Smooth muscle cell (in vitro differentiated cells): ENCODE data around the gene RTL10. TPM values are rescaled to one million over a fixed set of nuclear protein-coding genes. Genes with fewer than 3 reads are reported as not detected.

Source experiments
- DNase-seq: peaks from one replicate; lab custom pipeline; 2025; ENCODE audit not compliant: unreplicated experiment; lab: John Stamatoyannopoulos, UW
- H2AFZ ChIP-seq: fragments of 200-600 bp; sonication (generic); 2 replicates; pipeline ENCODE4 v1.6.0; 2016; ENCODE audit warnings: antibody characterized with exemption, low read depth, mild to moderate bottlenecking
- H3F3A ChIP-seq: fragments of 200-600 bp; sonication (generic); 2 replicates; pipeline ENCODE4 v1.6.0; 2017; ENCODE audit warnings: antibody characterized with exemption, low read depth
- H3K27ac ChIP-seq: fragments of 200-600 bp; sonication (generic); 2 replicates; pipeline ENCODE4 v1.5.1; 2016; ENCODE audit warnings: low read depth, mild to moderate bottlenecking
- H3K27me3 ChIP-seq: fragments of 200-600 bp; sonication (generic); 2 replicates; pipeline ENCODE4 v1.6.1; 2016; ENCODE audit warnings: low read depth, mild to moderate bottlenecking
- H3K36me3 ChIP-seq: fragments of 200-600 bp; sonication (generic); 2 replicates; pipeline ENCODE4 v1.5.1; 2016; ENCODE audit warnings: low read depth
- H3K4me1 ChIP-seq: fragments of 200-600 bp; sonication (generic); 2 replicates; pipeline ENCODE4 v1.5.1; 2016; ENCODE audit warnings: low read depth
- H3K4me2 ChIP-seq: fragments of 200-600 bp; sonication (generic); 2 replicates; pipeline ENCODE4 v1.6.0; 2016; ENCODE audit warnings: mild to moderate bottlenecking
- H3K4me3 ChIP-seq: fragments of 200-600 bp; sonication (generic); 2 replicates; pipeline ENCODE4 v1.5.1; 2016; ENCODE audit warnings: mild to moderate bottlenecking
- H3K79me2 ChIP-seq: fragments of 200-600 bp; sonication (generic); 2 replicates; pipeline ENCODE4 v1.6.0; 2016; ENCODE audit warnings: low read depth, mild to moderate bottlenecking
- H3K9ac ChIP-seq: fragments of 200-600 bp; sonication (generic); 2 replicates; pipeline ENCODE4 v1.6.0; 2016; ENCODE audit warnings: low read depth
- H3K9me3 ChIP-seq: fragments of 200-600 bp; sonication (generic); replicated peaks from 2 replicates; pipeline ENCODE4 v1.5.1; 2016; ENCODE audit warnings: low read depth
- H4K20me1 ChIP-seq: fragments of 200-600 bp; sonication (generic); 2 replicates; pipeline ENCODE4 v1.6.0; 2016; ENCODE audit warnings: low read depth
- WGBS: methylation state at CpG from one replicate; pipeline ENCODE4 v1.1.7; 2016; ENCODE audit warnings: low lambda C conversion rate; 5-methylcytosine and 5-hydroxymethylcytosine counted together
- polyA plus RNA-seq: library from polyadenylated mRNA; unstranded; fragments of >200 nt; fragmentation: Nextera tagmentation; extraction: Ambion mirVana; gene quantifications from 2 replicates; pipeline ENCODE4 v1.2.1, GENCODE V29; 2016
- total RNA-seq: library from RNA; depleted of rRNA; stranded (reverse); fragments of >200 nt; gene quantifications from 2 replicates; pipeline ENCODE4 v1.2.3, GENCODE V29; 2014
- TF ChIP-seq, protein P1 (sequence below): fragments of 200-600 bp; sonication (generic); IDR thresholded peaks from 2 replicates; pipeline ENCODE4 v1.5.1; 2017; ENCODE audit warnings: borderline replicate concordance, mild to moderate bottlenecking, antibody characterized with exemption; ENCODE audit not compliant: insufficient read depth, poor library complexity, severe bottlenecking

The RTL10 gene
- total and polyA plus RNA-seq, 2 experiments from 2014 or later = 3.8 to 7.5 TPM

DNA sequence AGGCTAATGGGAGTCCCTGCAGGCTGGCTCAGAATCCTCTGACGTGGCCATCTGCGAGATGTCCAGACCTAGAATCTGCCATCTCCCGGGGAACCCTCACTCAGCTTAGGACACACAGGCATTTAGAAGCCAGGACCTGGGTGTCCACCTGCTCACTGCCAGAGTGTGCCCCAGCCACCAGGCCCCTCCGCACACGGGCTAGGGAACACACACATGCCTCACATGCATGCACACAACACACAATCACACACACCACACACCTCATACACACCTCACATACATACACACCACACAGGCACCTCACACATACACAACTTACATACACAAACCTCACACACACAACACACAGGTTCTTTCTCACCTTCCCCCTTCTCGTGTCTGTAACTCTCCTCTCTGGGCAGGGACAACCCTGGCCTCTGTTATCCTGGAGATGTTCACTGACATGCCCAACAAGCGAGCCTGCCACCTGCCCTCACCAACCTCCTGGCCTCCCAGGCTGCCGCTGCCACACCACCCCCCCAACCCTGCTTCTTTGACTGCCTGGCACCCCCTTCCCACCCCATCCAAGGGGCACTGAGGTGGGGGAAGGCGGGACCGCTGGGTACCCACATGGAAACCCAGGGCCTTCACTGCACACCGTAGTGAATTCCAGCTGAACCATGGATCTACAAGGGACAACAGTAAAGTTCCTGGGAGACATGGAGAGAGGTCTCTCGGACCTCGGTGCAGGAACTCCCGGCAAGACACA, 38.1 kb downstream of the RTL10 start:
- Histone ChIP-seq H3K9me3 (no peaks in the 10 kb centered on the region), H3F3A (no peaks in the 10 kb centered on the region), H2AFZ (no peak overlapping the region), H3K36me3 (no peaks in the 10 kb centered on the region), H4K20me1 (no peaks in the 10 kb centered on the region), H3K4me1 (no peaks in the 10 kb centered on the region), H3K27me3 (no peaks in the 10 kb centered on the region), H3K4me3 (no peak overlapping the region), H3K79me2 (no peaks in the 10 kb centered on the region), H3K9ac (no peak overlapping the region), H3K27ac (no peak overlapping the region), H3K4me2 (no peak overlapping the region)
- 96% methylated on average over 11 of the region's 14 CpGs for WGBS
- no peak for DNase-seq
- TF ChIP-seq, protein P1, sequence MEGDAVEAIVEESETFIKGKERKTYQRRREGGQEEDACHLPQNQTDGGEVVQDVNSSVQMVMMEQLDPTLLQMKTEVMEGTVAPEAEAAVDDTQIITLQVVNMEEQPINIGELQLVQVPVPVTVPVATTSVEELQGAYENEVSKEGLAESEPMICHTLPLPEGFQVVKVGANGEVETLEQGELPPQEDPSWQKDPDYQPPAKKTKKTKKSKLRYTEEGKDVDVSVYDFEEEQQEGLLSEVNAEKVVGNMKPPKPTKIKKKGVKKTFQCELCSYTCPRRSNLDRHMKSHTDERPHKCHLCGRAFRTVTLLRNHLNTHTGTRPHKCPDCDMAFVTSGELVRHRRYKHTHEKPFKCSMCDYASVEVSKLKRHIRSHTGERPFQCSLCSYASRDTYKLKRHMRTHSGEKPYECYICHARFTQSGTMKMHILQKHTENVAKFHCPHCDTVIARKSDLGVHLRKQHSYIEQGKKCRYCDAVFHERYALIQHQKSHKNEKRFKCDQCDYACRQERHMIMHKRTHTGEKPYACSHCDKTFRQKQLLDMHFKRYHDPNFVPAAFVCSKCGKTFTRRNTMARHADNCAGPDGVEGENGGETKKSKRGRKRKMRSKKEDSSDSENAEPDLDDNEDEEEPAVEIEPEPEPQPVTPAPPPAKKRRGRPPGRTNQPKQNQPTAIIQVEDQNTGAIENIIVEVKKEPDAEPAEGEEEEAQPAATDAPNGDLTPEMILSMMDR = no peak

DNA sequence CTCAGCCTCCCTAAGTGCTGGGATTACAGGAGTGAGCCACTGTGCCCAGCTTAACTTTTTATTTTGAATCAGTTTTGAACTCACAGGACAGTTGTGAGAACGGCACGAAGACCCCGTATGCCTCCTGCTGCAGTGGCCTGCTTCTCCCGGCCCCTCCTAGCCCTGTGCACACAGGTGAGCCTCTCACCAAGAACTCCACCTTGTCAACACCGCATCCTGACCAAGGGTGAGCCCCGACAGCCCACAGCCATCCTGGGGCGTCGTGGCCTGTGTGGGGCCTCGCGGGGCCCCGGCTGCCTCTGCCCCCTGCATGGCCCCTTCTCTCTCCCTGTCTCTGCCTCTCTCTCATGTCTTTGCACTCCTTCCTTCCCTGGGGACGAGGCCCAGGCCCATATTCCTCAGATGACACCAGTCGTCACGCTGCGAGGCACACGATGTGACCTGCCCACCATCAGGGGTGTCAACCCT, 38.8 kb downstream of the RTL10 start:
- no peak for DNase-seq
- Histone ChIP-seq H3K9me3 (no peaks in the 10 kb centered on the region), H3K79me2 (no peaks in the 10 kb centered on the region), H4K20me1 (no peaks in the 10 kb centered on the region), H3K4me2 (no peak overlapping the region), H3K27me3 (no peaks in the 10 kb centered on the region), H3K27ac (no peak overlapping the region), H3K9ac (no peak overlapping the region), H2AFZ (no peak overlapping the region), H3K4me3 (no peak overlapping the region), H3K36me3 (no peaks in the 10 kb centered on the region), H3F3A (no peaks in the 10 kb centered on the region), H3K4me1 (no peaks in the 10 kb centered on the region)
- 97% methylated on average over 16 of the region's 16 CpGs for WGBS
- TF ChIP-seq, protein P1 = no peak

DNA sequence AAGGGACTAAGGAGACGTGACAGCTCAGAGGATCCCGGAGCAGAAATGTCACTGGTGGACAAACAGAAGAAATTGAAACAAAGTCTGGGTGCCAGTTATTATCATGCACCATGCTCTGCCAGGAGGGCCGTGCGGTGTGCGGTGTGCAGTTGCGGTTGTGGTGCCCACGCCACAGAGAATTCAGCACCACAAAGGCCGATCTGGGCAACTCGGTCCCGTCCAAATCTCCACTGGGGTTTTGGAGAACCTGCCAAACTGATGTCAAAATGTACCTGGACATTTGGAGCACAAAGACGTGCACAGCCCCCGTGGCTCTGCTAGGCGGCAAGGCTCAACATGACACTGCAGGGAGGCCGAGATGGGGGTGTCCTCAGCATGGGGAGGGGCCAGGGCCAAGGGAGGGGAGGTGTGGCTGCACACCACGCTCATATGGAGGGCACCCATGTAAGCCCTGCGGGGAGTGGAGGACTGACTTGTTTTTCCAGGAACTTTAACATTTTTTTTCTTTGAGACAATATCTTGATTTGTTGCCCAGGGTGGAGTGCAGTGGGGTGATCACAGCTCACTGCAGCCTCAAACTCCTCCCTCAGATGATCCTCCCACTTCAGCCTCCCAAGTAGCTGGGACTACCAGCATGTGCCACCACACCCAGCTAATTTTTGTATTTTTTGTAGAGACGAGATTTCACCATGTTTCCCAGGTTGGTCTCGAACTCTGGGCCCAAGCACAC, 39.4 kb downstream of the RTL10 start:
- H3K36me3 ChIP-seq = no peaks in the 10 kb centered on the region
- no peaks in the 10 kb centered on the region for H4K20me1 ChIP-seq
- H2AFZ ChIP-seq = no peak overlapping the region
- H3K27ac ChIP-seq = no peak overlapping the region
- no peak overlapping the region for H3K4me2 ChIP-seq
- H3F3A ChIP-seq = no peaks in the 10 kb centered on the region
- H3K9ac ChIP-seq = no peak overlapping the region
- WGBS = 97% methylated on average over 18 of the region's 18 CpGs
- H3K9me3 ChIP-seq = no peaks in the 10 kb centered on the region
- no peak for DNase-seq
- no peaks in the 10 kb centered on the region for H3K4me1 ChIP-seq
- H3K27me3 ChIP-seq = no peaks in the 10 kb centered on the region
- H3K4me3 ChIP-seq = no peak overlapping the region
- no peaks in the 10 kb centered on the region for H3K79me2 ChIP-seq
- TF ChIP-seq, protein P1 = no peak

DNA sequence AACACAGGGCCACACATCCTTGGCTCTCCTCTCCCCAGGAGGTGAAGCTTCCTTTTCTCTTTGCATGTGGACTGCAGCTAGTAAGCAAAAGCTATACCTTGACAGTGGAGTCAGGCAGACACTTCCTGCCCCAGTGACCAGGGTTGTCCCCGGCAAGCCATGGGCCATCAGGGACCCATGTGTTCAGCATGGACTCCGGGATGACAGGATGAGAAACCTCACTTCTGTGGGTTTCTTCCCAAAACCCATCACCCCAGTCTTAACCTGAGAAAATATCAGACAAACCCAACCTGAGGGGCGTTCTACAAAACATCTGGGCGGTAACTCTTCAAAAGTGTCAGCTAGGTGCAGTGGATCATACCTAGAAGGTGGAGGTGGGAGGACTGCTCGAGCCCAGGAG, 40.2 kb downstream of the RTL10 start:
- H3K9me3 ChIP-seq = no peaks in the 10 kb centered on the region

More for the DNA sequence above, 40.2 kb downstream of the RTL10 start:
- Histone ChIP-seq H3K4me2 (no peak overlapping the region), H3F3A (no peaks in the 10 kb centered on the region), H3K9ac (no peak overlapping the region), H3K4me1 (no peaks in the 10 kb centered on the region), H3K27ac (no peak overlapping the region), H3K79me2 (no peaks in the 10 kb centered on the region), H3K36me3 (no peaks in the 10 kb centered on the region), H3K27me3 (no peaks in the 10 kb centered on the region), H3K4me3 (no peak overlapping the region), H4K20me1 (no peaks in the 10 kb centered on the region), H2AFZ (no peak overlapping the region)
- TF ChIP-seq, protein P1 = no peak
- no peak for DNase-seq
- WGBS = 96% methylated on average over 5 of the region's 5 CpGs
